Measurements from ENCODE around the gene NDRG2. TPM values are rescaled to one million over a fixed set of nuclear protein-coding genes. Genes with fewer than 3 reads are reported as not detected.

Gene NDRG2
- total RNA-seq, 2 donors from 2014 or later = 133 to 178 TPM

DNA sequence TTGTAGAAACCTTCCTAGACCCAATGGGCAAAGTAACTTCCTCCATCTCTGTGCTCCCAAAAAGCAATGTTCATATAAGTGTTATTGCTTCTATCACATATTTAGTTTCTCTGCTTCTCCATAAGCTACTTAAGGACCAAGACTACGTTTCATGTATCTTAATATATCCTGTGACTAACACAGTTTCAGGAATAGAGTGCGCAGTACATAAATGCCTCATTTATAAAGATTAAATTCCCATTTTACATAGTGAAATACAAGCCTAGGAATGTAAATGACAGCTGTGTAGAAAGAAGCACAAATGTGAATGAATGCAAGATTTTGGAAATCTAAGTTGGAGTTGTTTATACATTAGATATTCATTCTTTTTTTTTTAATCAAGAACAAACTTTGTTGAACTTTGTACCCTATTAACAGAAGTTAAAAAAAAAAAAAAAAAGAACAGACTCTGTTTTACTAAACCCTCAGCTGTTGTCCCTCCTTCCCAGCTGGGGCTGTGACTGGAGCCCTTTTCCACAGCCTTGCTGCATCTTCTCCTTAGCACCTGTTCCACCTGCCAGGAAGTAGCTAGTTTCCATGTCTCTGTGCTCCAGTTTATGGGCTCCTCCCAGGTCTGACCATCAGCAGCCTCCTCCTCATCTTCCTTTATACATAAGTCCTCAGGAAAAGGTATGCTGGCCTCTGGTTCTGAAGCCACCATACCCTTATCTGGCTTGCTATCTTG is 42.1 kb downstream of the NDRG2 start:
- H3K4me1 ChIP-seq = no peaks in the 10 kb centered on the region
- H3K27me3 ChIP-seq = no peaks in the 10 kb centered on the region
- no peak overlapping the region for H3K27ac ChIP-seq
- no peak for TF ChIP-seq POLR2A (IDR thresholded peaks at IDR 0.05)
- TF ChIP-seq, protein P1, sequence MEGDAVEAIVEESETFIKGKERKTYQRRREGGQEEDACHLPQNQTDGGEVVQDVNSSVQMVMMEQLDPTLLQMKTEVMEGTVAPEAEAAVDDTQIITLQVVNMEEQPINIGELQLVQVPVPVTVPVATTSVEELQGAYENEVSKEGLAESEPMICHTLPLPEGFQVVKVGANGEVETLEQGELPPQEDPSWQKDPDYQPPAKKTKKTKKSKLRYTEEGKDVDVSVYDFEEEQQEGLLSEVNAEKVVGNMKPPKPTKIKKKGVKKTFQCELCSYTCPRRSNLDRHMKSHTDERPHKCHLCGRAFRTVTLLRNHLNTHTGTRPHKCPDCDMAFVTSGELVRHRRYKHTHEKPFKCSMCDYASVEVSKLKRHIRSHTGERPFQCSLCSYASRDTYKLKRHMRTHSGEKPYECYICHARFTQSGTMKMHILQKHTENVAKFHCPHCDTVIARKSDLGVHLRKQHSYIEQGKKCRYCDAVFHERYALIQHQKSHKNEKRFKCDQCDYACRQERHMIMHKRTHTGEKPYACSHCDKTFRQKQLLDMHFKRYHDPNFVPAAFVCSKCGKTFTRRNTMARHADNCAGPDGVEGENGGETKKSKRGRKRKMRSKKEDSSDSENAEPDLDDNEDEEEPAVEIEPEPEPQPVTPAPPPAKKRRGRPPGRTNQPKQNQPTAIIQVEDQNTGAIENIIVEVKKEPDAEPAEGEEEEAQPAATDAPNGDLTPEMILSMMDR (IDR thresholded peaks at IDR 0.05) = no peak
- WGBS, 2 donors = 64 to 73% methylated on average over 2 of the region's 2 CpGs
- H3K36me3 ChIP-seq (replicated peaks in 1 of 2; ENCODE audit: insufficient read depth in 1 of 2, low read depth in 2 of 2) = no peaks in the 10 kb centered on the region
- no peak overlapping the region for H3K4me3 ChIP-seq
- no peaks in the 10 kb centered on the region for H3K9me3 ChIP-seq
- no peak for DNase-seq
- no peak for ATAC-seq
- intact Hi-C loops (cut with DNase I) = no loop called here

DNA sequence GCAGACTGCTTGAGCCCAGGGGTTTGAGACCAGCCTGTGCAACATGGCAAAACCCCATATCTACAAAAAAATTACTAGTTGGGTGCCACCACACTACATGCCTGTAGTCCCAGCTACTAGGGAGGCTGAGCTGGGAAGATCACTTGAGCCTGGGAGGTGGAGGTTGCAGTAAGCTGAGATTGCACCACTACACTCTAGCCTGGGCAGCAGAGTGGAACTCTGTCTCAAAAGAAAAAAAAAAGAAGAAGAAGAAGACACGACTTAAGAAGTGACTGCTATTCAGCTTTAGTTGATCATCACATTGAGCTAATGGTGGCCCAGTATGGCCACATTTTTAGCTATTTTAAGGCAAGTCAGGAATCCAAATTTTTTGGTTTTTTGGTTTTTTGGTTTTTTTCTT is 44.0 kb downstream of the NDRG2 start:
- Histone ChIP-seq H3K9me3 (no peaks in the 10 kb centered on the region), H3K4me1 (no peaks in the 10 kb centered on the region), H3K4me3 (no peak overlapping the region), H3K36me3 (replicated peaks in 1 of 2; ENCODE audit: insufficient read depth in 1 of 2, low read depth in 2 of 2) (no peaks in the 10 kb centered on the region), H3K27ac (no peak overlapping the region), H3K27me3 (no peaks in the 10 kb centered on the region)
- WGBS, 2 donors = 55 to 70% methylated on average over 1 of the region's 1 CpG
- no peak for DNase-seq
- intact Hi-C loops (cut with DNase I) = no loop called here
- no peak for TF ChIP-seq POLR2A (IDR thresholded peaks at IDR 0.05)
- TF ChIP-seq, protein P1 (IDR thresholded peaks at IDR 0.05) = no peak
- no peak for ATAC-seq

DNA sequence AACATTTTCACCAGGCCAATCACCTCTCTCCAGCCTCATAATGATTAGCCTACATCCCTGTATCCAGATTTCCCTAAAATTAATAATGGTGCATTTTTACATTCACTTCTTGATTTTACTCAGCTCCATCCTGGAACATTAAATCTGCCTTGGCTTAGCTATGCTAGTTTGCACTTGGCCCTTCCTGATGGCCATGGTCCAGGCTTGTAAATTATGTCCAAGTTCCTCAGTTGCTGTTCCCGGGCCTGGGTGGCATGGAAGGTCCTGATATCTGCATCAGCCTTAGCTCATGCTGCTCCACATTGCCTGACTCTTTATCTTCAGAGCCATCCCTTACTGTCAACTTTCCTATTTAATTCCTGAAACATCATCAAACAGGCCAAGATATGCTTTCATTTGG is 46.2 kb downstream of the NDRG2 start:
- no peak for ATAC-seq
- intact Hi-C loops (cut with DNase I) = no loop called here
- no peak for TF ChIP-seq POLR2A (IDR thresholded peaks at IDR 0.05)
- TF ChIP-seq, protein P1 (IDR thresholded peaks at IDR 0.05) = no peak
- no peaks in the 10 kb centered on the region for H3K36me3 ChIP-seq (replicated peaks in 1 of 2; ENCODE audit: insufficient read depth in 1 of 2, low read depth in 2 of 2)
- no peaks in the 10 kb centered on the region for H3K27me3 ChIP-seq
- no peak overlapping the region for H3K4me3 ChIP-seq
- 17 to 22% methylated on average over 1 of the region's 1 CpG for WGBS, 2 donors
- DNase-seq = no peak
- H3K27ac ChIP-seq = no peak overlapping the region
- no peaks in the 10 kb centered on the region for H3K9me3 ChIP-seq
- H3K4me1 ChIP-seq = no peaks in the 10 kb centered on the region

DNA sequence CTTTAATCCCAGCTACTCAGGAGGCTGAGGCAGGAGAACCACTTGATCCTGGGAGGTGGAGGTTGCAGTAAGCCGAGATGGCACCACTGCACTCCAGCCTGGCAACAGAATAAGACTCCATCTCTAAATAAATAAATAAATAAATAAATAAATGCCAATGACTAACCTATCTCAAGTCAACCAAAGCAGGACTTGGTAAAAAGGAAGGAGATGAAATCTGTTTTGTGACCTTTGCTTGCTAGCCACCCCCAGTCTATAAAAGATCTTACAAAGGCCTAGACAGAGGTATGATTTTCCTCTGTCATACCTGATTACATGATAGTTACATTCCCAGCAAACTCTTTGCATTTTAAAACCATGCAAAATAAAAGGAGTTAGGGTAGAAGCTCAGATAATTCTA is 48.6 kb downstream of the NDRG2 start:
- H3K9me3 ChIP-seq = no peaks in the 10 kb centered on the region
- no peak overlapping the region for H3K4me3 ChIP-seq
- H3K36me3 ChIP-seq (replicated peaks in 1 of 2; ENCODE audit: insufficient read depth in 1 of 2, low read depth in 2 of 2) = no peaks in the 10 kb centered on the region
- intact Hi-C loops (cut with DNase I) = no loop called here
- WGBS, 2 donors = 92 to 100% methylated on average over 1 of the region's 1 CpG
- H3K27ac ChIP-seq = no peak overlapping the region
- no peak for ATAC-seq
- H3K27me3 ChIP-seq = no peaks in the 10 kb centered on the region
- TF ChIP-seq POLR2A (IDR thresholded peaks at IDR 0.05) = no peak
- TF ChIP-seq, protein P1 (IDR thresholded peaks at IDR 0.05) = no peak
- DNase-seq = no peak
- peaks cover 5% of the 10 kb centered on the region for H3K4me1 ChIP-seq

DNA sequence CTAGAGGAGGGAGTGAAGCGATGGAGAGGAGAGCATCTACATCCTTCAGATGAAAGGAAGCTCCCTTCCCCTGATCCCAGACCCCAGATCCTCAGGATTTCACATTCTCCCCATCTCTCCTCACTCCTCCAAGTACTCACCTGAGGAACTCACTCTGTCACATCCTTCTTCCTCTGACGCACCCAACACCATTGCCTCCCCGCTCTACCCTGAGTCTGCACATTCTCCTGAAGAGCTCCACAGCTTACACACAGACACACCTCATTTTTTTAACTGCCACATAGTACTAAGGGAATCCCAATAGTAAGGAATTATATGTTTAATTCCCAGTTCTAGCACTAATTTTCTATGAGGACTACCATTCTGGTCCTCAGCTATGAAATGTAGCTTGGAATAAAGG is 51.4 kb downstream of the NDRG2 start:
- 91 to 92% methylated on average over 3 of the region's 3 CpGs for WGBS, 2 donors
- intact Hi-C loops (cut with DNase I) = no loop called here
- H3K36me3 ChIP-seq (replicated peaks in 1 of 2; ENCODE audit: insufficient read depth in 1 of 2, low read depth in 2 of 2) = no peaks in the 10 kb centered on the region
- TF ChIP-seq POLR2A (IDR thresholded peaks at IDR 0.05) = no peak
- TF ChIP-seq, protein P1 (IDR thresholded peaks at IDR 0.05) = no peak
- peaks cover 12% of the 10 kb centered on the region for H3K4me1 ChIP-seq
- H3K27ac ChIP-seq = no peak overlapping the region
- H3K4me3 ChIP-seq = no peak overlapping the region
- DNase-seq (no peak), ATAC-seq (no peak)
- H3K27me3 ChIP-seq = no peaks in the 10 kb centered on the region
- H3K9me3 ChIP-seq = no peaks in the 10 kb centered on the region

All from body of pancreas (tissue), 4 donors.